AG09319 (cell line): ENCODE data around the gene WSCD2.

ENCODE experiments used
- DNase-seq: peaks from one replicate; pipeline ENCODE4 v3.0.0-alpha.2; 2010; ENCODE audit warnings: low read depth; ENCODE audit errors: extremely low read depth
- CTCF ChIP-seq: IDR thresholded peaks from 2 replicates; pipeline ENCODE4 v1.5.1; 2011; ENCODE audit warnings: low read depth, mild to moderate bottlenecking, inconsistent platforms, low read length, moderate library complexity

WSCD2 gene

GRCh38 chr12:108099778-108100489 is 29.2 kb upstream of the WSCD2 start:
- no peak for TF ChIP-seq CTCF
- DNase-seq = no peak

- no peak for TF ChIP-seq CTCF
- DNase-seq = no peak
These were observed 27.4 kb upstream of the WSCD2 start for GRCh38 chr12:108101605-108102175.

- DNase-seq = no peak
- TF ChIP-seq CTCF = no peak
These were observed 26.7 kb upstream of the WSCD2 start for GRCh38 chr12:108102363-108102762.

GRCh38 chr12:108103087-108103486 is 26.0 kb upstream of the WSCD2 start:
- no peak for DNase-seq
- TF ChIP-seq CTCF = no peak

- no peak for DNase-seq
These were observed 25.6 kb upstream of the WSCD2 start for GRCh38 chr12:108103517-108103916.

GRCh38 chr12:108104657-108105056 is 24.4 kb upstream of the WSCD2 start:
- TF ChIP-seq CTCF = no peak
- DNase-seq = no peak

More at GRCh38 chr12:108103517-108103916, 25.6 kb upstream of the WSCD2 start:
- no peak for TF ChIP-seq CTCF

GRCh38 chr12:108106599-108106998 is 22.5 kb upstream of the WSCD2 start:
- no peak for DNase-seq
- TF ChIP-seq CTCF = no peak
